ENCODE results near the gene EID1.
A peak's percentile ranks its signal among the peaks of the same experiment; 100 is the strongest.
"Not testable (repeated sequence)": the region's sequence is repeated elsewhere in the genome, so short reads cannot be mapped to it uniquely, and the experiment has no call there.

The EID1 gene

GRCh38 chr15:48877630-48878595, at the start of gene EID1:
Gene EID1, plus strand, starts transcription at chr15:48878134. Its CDS starts 43 bp downstream, at chr15:48878177.
- DNase-seq (ENCODE audit: low spot score): peak; percentile 93

GRCh38 chr15:48828471-48828870, 49.5 kb upstream of the EID1 start:
- DNase-seq (ENCODE audit: low spot score): no peak

- no peak for DNase-seq (ENCODE audit: low spot score)
These were observed 49.0 kb upstream of the EID1 start for GRCh38 chr15:48828906-48829305.

- no peak for DNase-seq (ENCODE audit: low spot score)
These were observed 45.3 kb upstream of the EID1 start for GRCh38 chr15:48832648-48833047.

GRCh38 chr15:48833526-48834239, 44.3 kb upstream of the EID1 start:
- no peak for DNase-seq (ENCODE audit: low spot score)

- DNase-seq (ENCODE audit: low spot score): no peak
These were observed 43.2 kb upstream of the EID1 start for GRCh38 chr15:48834756-48835155.

GRCh38 chr15:48842501-48842900, 35.4 kb upstream of the EID1 start:
- no peak for DNase-seq (ENCODE audit: low spot score)

GRCh38 chr15:48845123-48845522, 32.8 kb upstream of the EID1 start:
- DNase-seq (ENCODE audit: low spot score): no peak

- DNase-seq (ENCODE audit: low spot score): no peak
These were observed 27.3 kb upstream of the EID1 start for GRCh38 chr15:48850648-48851047.

- no peak for DNase-seq (ENCODE audit: low spot score)
These were observed 26.0 kb upstream of the EID1 start for GRCh38 chr15:48851956-48852355.

- DNase-seq (ENCODE audit: low spot score): not testable (repeated sequence)
These were observed 23.5 kb upstream of the EID1 start for GRCh38 chr15:48854434-48854833.

- DNase-seq (ENCODE audit: low spot score): no peak
These were observed 22.2 kb upstream of the EID1 start for GRCh38 chr15:48855501-48856440.

GRCh38 chr15:48856942-48857341, 21.0 kb upstream of the EID1 start:
- DNase-seq (ENCODE audit: low spot score): no peak

GRCh38 chr15:48858401-48858800, 19.5 kb upstream of the EID1 start:
- DNase-seq (ENCODE audit: low spot score): no peak

GRCh38 chr15:48859426-48859825, 18.5 kb upstream of the EID1 start:
- DNase-seq (ENCODE audit: low spot score): no peak

- peak; percentile 34 for DNase-seq (ENCODE audit: low spot score)
These were observed 16.0 kb upstream of the EID1 start for GRCh38 chr15:48861813-48862431.

GRCh38 chr15:48862705-48863104, 15.2 kb upstream of the EID1 start:
- DNase-seq (ENCODE audit: low spot score): no peak

GRCh38 chr15:48865370-48866079, 12.4 kb upstream of the EID1 start:
- no peak for DNase-seq (ENCODE audit: low spot score)

GRCh38 chr15:48866141-48866563, 11.8 kb upstream of the EID1 start:
- DNase-seq (ENCODE audit: low spot score): no peak

- DNase-seq (ENCODE audit: low spot score): no peak
These were observed 9.9 kb upstream of the EID1 start for GRCh38 chr15:48868023-48868422.

- no peak for DNase-seq (ENCODE audit: low spot score)
These were observed 9.4 kb upstream of the EID1 start for GRCh38 chr15:48868536-48868935.

All from germinal center (tissue), 1 donor.